PFSK-1 (cell line): ENCODE measurements around the gene MAGI2.

Experiments used
- POLR2AphosphoS5 ChIP-seq: IDR thresholded peaks from 2 replicates; pipeline ENCODE4 v1.6.1; 2012; ENCODE audit warnings: low read depth, mild to moderate bottlenecking, control low read depth, low read length, moderate library complexity
- TAF1 ChIP-seq: IDR thresholded peaks from 2 replicates; pipeline ENCODE4 v1.6.1; 2012; ENCODE audit warnings: low read length, control low read depth, borderline replicate concordance; ENCODE audit not compliant: insufficient read depth

DNA sequence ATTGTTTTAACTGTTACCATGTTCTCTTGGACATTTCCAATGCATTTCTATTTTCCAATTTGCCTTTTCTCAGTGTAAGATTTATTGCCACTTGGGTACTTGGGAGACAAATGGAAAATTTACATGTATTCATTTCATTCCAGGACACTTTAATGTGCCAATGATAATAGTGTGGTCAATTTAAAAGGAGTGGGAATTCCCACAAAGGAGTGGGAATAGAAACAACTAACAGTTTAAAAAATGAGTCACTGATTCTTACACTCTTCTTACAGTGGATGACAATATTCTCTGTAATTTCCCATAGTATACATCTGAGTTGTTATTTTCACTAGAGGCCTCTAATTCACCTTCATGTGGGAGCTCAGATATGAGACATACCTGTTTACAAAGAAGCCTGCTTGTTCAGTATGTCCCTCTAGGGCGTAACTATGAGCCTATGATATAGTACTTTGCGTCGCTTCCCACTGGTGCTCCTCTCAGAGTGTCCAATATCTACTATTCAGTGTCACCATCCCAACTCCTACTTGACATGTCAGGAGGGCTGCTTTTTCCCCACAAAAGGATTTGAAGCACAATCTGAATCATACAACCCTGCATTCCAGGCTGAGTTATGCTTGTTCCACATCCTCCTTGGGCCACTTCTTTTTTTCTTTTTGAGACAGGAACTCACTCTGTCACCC, 1353.6 kb downstream of the MAGI2 start:
- no peak for TF ChIP-seq POLR2AphosphoS5
- TF ChIP-seq TAF1, result no peak
